SIG-M5 treated with dmso at 0.1 percent for 504 hours (cell line): ENCODE results near the gene ENDOG.
"Not testable (repeated sequence)": the region's sequence is repeated elsewhere in the genome, so short reads cannot be mapped to it uniquely, and the experiment has no call there.

ENCODE experiments used
- DNase-seq: peaks from one replicate; lab custom pipeline; 2025; ENCODE audit not compliant: unreplicated experiment; lab: John Stamatoyannopoulos, UW

The ENDOG gene

DNA sequence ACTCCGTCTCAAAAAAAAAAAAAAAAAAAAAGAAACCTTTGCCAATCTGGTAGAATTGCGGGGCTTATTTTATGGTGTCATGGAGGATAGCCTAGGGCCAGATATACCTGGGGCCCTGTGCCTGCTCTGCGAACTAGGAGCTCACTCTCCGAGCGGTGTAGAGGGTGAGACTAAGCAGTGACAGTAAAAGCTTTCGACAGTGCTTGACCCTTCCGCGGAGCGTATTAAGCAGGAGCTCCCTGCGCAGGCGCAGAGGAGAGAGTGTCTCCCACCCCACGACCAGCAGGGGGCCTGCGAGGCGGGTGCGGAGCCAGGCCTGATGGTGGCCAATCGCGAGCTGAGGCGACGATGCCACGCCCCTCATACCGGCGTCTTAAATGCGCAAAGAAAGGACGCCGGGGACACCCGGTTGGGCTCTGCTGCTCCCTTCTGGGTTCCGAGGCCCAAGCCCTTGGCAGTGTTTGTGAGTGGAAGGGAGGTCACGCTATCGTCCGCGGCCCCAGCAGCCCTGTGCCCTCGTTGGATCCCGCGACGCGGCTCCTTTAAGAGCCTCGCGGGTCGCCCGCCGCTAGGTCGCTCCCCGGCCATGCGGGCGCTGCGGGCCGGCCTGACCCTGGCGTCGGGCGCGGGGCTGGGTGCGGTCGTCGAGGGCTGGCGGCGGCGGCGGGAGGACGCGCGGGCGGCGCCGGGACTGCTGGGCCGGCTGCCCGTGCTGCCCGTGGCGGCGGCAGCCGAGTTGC lies at the start of gene ENDOG:
ENDOG (plus strand) TSS at position 402 of the 740 bp plus-strand sequence; CDS start at position 587, 185 bp downstream.
- DNase-seq = peak; percentile 90

DNA sequence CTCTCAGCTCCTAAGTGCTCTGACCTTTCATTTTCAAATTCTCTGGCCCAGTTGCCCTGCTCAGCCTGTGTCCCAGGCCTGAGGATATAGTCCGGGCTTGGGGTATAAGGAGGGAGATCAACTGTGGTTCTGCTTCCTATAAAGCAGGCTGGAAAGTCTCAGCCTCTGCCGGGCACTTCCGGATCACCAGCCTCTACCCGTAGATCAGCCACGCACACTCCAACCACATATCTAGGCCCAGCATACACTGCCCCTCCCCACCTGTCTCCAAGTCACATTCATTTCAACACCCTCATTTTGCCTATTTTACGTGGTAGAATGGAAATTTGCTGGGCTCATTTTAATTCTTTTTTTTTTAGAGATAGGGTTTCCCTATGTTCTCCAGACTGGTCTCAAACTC lies 49.7 kb upstream of the ENDOG start:
- DNase-seq = no peak

DNA sequence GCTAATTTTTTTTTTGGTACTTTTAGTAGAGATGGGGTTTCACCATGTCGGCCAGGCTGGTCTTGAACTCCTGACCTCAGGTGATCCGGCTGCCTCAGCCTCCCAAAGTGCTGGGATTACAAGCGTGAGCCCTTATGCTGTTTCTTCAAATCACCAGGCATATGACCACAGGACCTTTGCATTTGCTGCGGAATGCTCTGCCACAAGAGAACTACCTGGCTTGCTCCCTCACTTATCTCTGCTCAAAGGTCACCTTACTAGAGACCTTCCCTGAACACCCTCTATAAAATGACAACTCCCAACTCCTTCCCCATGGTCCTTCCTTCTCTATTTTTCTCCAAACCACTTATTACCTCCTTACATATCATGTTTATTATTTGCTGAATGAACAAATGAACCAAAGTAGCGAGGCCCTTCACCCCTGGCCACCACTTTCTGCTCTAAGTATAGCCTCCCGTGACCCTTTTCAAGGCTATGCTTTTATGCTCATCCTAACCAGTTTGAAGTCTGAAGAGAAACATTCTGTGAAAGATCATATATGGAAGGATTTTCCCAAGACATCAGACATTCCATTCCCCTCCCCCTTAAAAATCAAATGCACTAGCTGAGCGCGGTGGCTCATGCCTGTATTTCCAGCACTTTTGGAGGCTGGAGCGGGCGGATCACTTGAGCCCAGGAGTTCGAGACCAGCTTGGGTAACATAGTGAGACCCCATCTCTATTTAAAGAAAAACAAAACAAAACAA lies 47.8 kb upstream of the ENDOG start:
- no peak for DNase-seq

DNA sequence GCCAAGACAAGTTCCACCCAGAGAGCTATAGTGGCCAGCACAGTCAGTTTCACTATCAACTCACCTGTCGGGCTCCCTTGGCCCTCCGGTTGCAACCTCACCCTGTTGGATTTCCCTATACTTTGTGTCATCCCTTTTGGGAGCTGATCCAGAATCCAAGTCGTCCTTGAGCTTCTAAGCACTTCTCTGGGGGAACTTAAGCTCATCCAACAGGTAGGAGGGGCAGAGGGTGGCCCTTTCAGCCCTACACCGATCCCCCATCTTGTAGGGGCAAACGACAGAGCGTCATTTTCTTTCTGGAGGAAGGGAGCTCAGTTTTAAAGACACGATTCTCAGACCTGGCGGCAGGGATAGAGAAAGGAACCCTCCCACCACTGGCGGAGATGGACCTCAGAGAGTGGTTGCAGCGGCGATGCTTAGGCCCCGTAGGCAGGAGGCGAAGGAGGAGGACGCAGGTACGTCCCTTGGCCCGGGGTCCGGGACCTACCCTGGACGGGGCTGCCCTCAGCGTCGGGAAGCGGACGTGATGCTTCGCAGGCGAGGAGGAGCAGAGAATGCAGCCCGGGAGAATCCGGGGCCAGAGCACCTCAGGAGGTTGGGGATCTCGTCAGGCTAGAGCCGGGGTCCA lies 47.1 kb upstream of the ENDOG start:
- DNase-seq = no peak

DNA sequence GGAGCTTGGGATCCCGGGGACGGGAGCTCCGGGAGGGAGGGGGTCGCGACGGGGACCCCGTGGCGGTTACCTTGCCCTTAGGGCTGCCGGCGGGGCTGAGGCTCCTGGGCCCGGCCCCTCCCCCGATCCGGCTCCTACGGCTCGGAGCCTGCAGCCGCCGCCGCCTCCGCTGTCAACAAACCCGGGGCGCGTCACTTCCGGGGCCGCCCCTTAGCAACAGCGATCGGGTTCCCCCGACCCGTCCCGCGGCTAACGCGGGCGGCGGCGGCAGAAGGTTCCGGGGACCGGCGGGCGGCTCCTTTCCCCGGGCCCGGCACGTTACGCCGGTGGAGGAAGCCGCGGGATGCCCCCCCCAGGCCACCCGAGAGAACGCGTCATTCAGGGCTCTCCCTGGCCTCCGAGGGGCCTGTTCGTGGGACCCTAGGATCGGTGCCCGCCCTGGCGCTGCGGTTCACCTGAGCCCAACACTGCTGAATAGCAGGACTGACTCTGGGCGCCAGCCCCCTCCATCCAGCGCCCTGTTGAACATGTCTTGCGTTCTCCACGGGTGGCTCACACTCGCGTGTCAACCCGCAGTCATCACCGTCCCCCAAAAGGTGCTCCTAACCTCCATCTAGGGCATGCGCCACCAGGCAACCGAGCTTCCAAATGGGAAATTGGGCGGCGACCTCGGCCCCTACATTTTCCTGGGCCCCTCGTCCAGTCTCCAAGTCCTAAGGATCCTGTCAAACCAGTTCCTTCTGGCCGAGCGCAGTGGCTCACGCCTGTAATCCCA lies 46.4 kb upstream of the ENDOG start, which contains the start of gene ZER1:
ZER1 (minus strand) TSS at position 183 of the 775 bp plus-strand sequence. CDS start 16,362 bp downstream, outside the sequence.
- DNase-seq = peak; percentile 83

DNA sequence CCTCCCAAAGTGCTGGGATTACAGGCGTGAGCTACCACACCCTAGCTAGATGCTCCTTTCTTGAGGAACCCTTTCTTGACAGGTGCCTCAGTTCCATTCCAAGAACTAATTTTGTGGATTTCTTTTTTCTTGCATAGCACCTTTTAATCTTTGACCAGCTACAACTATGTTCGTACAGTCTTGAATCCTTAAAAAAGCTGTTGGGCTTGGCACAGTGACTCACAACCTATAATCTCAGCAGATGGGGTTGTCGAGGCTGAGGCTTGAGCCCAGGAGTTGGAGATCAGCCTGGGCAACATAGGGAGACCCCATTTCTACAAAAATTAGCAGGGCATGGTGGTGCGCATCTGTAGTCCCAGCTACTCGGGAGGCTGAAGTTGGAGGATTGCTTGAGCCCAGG lies 45.3 kb upstream of the ENDOG start:
- no peak for DNase-seq

DNA sequence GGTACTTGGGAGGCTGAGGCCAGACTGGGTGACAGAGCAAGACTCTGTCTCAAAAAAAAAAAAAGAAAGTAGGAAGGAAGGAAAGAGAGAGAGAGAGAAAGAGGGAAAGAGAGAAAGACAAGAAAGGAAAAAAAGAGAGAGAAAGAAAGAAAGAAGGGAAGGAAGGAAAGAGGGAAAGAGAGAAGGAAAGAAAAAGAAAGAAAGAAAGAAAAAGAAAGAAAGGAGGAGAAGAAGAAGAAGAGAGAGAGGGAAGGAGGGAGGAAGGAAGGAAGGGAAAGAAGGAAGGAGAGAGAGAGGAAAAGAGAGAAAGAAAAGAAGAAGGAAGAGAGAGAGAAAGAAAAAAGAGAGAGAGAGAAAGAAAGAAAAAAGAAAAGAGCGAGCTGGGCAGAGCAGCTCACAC lies 43.5 kb upstream of the ENDOG start:
- DNase-seq = no peak

DNA sequence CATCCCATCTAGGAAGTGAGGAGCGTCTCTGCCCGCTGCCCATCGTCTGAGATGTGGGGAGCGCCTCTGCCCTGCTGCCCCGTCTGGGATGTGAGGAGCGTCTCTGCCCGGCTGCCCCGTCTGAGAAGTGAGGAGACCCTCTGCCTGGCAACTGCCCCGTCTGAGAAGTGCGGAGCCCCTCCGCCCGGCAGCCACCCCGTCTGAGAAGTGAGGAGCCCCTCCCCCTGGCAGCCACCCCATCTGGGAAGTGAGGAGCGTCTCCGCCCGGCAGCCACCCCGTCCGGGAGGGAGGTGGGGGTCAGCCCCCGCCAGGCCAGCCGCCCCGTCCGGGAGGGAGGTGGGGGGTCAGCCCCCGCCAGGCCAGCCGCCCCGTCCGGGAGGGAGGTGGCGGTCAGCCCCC lies 38.2 kb upstream of the ENDOG start:
- DNase-seq = not testable (repeated sequence)

DNA sequence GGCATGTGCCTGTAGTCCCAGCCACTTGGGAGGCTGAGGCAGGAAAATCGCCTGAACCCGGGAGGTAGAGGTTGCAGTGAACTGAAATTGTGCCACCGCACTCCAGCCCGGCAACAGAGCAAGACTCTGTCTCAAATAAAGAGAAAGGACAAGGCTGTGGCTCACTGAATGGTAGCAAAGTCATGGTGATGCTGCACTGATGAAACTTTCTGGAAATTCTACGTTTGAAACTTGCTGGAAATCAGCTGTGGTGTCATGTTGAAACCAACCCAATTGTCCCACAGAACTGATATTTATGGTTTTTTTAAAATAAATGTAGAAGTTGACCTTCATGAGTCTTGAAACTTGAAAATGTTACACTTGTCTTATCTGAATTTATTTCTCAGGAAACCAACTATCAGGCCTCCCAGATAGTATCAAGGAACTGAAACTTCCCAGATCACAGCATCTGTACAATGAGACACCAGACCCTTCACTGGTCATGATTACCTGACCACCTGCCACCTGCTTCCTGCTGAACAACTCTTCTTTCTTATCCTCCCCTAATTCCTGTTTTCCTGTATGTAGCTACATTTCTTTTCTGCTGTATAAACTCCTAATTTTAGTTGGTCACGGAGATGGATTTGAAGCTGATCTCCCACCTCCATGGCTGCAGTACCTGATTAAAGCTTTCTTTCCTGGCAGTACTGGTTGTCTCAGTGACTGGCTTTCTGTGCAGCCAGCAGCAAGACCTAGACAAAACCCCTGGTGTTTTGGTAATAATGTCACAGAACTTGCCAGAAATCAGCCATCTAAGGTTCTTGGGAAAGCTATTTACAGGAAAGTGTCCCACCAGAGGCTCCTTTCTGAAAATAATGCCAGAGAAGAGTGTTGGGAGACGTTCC lies 36.9 kb upstream of the ENDOG start:
- DNase-seq = no peak

DNA sequence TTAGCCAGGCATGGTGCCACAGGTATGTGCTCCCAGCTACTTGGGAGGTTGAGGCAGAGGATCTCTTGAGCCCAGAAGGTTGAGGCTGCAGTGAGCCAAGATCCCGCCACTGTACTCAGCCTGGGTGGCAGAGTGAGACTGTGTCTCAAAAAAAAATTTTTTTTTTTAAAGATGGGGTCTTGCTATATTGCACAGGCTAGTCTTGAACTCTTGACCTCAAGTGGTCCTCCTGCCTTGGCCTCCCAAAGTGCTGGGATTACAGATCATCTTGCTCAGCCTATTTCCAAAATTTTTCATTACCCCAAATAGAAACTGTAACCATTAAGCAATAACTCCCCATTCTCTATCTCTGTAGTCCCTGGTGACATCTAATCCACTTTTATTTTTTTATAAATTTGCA lies 35.6 kb upstream of the ENDOG start:
- no peak for DNase-seq

DNA sequence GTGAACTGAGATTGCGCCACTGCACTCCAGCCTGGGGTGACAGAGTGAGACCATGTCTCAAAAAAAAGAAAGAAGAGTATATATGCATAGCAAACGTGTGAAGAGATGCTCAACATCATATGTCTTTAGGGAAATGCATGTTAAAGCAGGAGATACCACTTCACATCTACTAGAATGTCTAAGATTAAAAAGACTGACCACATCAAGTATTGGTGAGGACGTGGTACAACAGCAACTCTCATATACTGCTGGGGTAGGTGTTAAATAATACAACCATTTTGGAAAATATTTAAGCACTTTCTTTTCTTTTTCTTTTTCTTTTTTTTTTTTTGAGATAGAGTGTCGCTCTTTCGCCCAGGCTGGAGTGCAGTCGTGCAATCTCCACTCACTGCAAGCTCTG lies 32.9 kb upstream of the ENDOG start:
- no peak for DNase-seq

DNA sequence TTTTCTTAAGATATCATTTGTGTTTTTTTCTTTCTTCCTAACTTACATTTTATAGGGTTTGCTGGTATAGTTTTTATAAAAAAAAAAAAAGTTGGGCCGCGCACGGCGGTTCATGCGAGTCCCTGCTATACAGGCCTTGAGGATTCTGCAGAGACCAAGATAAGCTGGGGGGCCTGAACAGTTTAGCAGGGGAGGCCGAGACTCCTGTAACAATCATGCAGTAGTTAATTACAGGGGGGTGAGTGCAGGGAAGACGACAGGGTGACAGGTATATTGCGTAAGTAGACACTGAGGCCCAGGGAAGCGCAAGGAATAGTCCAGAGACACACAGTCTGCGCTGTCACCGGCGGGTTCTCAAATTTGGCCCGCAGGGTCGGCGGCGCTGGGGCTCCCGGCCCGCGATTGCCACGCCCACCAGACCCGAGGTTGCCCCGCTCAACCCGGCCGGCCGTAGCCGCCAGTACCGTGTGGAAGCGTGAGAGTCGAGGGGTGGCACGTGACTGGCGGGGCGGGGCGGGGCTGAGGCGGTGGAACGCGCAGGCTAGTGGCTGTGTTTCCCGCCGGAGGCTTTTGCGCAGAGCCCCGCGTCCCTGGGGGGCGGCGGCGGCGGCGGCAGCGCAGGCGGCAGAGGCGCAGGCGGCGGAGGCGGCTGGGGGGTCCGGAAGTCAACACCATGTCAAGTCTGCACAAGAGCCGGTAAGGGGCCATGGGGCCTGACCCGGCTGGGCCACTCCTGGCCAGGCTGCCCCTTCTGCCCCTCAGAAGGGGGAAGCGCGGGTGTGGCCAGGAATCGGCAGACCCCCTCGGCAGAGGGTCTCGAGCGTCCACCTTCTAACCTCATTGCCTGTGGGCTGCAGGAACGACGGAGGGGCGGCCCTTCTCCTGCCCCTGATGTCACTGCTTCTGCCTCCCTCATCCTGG lies 31.4 kb upstream of the ENDOG start, which contains the start of gene TBC1D13:
TBC1D13 (plus strand) TSS at position 573 of the 921 bp plus-strand sequence; CDS start at position 674, 101 bp downstream.
- DNase-seq = peak; percentile 88

DNA sequence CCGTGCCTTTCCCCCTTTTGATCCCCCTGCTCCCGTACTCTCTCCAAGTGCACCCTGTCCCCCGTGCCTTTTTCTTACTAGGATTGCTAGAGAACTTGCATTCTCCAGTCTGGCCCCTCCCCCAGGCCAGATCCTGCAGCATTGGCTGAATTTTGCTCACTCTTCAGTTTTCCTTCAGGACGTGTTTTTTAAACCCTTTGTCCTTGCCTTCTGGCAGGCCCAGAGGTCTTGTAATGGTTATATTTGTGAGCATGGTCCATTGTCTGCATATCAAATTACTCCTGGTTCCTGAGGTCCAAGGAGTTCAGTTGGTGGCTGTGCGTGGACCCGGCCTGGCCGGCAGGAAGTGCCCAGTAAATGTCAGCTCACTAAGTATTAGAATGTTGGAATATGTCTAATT lies 30.6 kb upstream of the ENDOG start:
- DNase-seq = no peak

DNA sequence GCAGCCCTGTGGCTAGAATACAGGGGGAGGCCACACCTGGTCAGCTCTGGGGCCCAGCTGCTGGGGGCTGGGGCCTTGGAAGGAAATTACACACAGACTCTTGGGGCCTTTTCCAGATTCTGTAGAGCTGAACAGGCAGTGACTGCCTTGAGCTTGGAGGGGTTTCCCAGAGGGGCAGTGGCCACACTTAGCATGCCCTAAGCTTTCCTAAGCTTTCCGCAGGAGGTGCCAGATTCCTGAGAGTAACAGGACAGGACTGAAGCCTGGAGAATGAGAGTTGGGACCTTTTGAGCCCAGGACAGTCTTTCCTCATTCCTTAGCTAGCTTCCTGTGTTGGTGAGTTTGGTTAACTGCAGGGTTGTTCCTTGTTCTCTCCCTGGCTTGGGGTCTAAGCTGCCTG lies 29.9 kb upstream of the ENDOG start:
- DNase-seq = no peak

DNA sequence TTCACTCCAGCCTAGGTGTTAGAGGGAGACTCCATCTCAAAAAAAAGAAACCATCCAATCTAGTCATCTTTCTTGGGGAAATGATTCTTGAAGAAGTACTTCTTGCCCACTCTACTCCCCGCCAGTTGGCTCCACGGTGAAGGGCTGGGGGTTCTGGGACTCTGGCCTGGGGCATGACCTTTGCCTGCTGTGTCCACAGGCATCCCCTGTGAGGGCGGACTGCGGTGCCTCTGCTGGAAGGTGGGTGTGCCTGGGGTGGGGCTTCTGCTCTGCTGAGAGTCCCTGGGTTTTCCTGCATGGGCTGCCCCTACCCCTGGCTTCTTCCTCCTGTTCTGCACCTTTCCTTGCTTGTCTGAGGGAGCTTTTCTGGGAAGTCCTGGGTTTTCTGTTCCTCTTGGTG lies 27.8 kb upstream of the ENDOG start:
- DNase-seq = no peak

DNA sequence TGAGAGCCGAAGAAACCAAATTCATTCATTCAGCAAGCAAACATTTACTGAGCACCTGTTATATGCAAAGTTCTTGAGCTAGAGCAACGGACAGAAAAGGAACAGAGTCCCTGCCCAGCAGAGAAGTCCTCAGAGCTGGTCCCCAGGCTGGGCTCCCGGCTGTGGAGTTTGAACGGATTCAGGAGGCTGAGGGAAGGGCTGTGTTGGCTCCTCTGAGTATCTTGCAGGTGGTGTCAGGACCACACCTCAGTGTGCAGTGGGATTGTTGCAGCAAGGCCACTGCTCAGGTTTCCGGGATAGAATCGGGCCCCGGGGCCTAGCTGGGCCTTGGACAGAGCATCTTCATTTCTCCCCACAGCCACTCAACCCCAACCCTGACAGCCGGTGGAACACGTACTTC lies 26.2 kb upstream of the ENDOG start:
- DNase-seq = no peak

DNA sequence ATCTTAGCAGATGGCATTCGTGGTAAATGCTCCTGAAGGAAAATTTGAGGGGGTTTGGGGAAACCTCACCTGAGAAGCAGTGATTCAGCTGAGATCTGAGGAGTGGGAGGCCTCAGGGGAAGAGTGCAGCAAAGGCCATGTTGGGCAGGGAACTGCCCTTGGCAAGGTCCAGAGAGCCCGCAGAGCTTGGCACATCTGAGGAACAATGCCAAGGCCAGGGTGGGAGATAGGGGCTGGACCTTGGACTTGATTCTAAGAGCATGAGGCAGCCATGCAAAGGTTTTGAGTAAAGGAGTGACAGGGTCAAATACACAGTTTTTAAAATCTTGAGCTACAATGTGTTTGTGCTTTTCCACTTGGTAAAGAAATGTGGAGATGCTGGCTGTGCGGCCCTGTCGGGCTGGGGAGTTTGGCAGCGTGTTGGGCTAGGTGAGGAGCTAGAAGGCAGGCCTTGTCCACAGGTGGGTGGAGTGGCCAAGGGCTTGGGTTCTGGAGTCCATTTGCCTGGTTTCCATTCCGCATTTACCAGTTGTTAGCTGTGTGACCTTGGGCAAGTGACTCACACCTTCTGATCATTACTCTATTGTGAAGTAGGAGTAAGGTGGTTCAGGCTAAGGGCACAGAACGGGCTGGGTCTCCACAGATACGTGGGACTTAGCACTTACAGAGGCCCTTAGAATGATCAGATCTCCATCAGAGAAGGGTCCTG lies 25.2 kb upstream of the ENDOG start:
- no peak for DNase-seq

DNA sequence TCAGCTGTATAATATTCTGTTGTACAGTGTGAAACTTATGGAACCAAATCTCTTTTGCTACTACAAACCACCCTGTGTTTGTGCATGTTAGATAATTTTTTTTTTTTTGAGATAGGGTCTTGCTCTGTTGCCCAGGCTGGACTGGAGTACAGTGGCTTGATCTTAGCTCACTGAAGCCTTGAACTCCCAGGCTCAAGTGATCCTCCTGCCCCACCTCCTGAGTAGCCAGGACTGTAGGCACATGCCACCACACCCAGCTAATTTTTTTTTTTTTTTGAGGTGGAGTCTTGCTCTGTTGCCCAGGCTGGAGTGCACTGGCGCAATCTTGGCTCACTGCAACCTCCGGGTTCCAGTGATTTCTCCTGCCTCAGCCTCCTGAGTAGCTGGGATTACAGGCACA lies 23.3 kb upstream of the ENDOG start:
- not testable (repeated sequence) for DNase-seq
